ENCODE measurements around the gene GLIPR1L1.

GLIPR1L1 gene

GRCh38 chr12:75361408-75361807 is 26.9 kb downstream of the GLIPR1L1 start:
- Histone ChIP-seq H3K9me2 (replicated peaks; ENCODE audit: low read depth, low read length) (no peaks in the 10 kb centered on the region), H3K4me2 (ENCODE audit: low read depth, low read length, poor library complexity, severe bottlenecking) (no peak overlapping the region), H3K27me3 (ENCODE audit: insufficient read depth, low read length, poor library complexity, severe bottlenecking) (no peaks in the 10 kb centered on the region), H3K36me3 (ENCODE audit: insufficient read depth, low read length) (no peaks in the 10 kb centered on the region), H3K9ac (ENCODE audit: low read depth, low read length, poor library complexity, severe bottlenecking) (no peak overlapping the region), H4K20me1 (ENCODE audit: insufficient read depth, low read length, poor library complexity, severe bottlenecking) (no peaks in the 10 kb centered on the region), H3K4me3 (ENCODE audit: low read length, poor library complexity, severe bottlenecking) (no peak overlapping the region), H3K9me3 (ENCODE audit: insufficient read depth, low read depth, low read length) (no peaks in the 10 kb centered on the region), H3K79me2 (ENCODE audit: insufficient read depth, low read length) (no peaks in the 10 kb centered on the region), H2AFZ (ENCODE audit: low read length) (no peak overlapping the region), H3K4me1 (ENCODE audit: insufficient read depth, low read length, poor library complexity, severe bottlenecking) (no peaks in the 10 kb centered on the region), H3F3A (ENCODE audit: low read depth) (no peaks in the 10 kb centered on the region)
- TF ChIP-seq, protein P1, sequence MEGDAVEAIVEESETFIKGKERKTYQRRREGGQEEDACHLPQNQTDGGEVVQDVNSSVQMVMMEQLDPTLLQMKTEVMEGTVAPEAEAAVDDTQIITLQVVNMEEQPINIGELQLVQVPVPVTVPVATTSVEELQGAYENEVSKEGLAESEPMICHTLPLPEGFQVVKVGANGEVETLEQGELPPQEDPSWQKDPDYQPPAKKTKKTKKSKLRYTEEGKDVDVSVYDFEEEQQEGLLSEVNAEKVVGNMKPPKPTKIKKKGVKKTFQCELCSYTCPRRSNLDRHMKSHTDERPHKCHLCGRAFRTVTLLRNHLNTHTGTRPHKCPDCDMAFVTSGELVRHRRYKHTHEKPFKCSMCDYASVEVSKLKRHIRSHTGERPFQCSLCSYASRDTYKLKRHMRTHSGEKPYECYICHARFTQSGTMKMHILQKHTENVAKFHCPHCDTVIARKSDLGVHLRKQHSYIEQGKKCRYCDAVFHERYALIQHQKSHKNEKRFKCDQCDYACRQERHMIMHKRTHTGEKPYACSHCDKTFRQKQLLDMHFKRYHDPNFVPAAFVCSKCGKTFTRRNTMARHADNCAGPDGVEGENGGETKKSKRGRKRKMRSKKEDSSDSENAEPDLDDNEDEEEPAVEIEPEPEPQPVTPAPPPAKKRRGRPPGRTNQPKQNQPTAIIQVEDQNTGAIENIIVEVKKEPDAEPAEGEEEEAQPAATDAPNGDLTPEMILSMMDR (conservative IDR thresholded peaks at IDR 0.05; ENCODE audit: low read length), result no peak
- no peak for TF ChIP-seq EZH2phosphoT487 (IDR thresholded peaks at IDR 0.05; ENCODE audit: borderline replicate concordance)

DNA sequence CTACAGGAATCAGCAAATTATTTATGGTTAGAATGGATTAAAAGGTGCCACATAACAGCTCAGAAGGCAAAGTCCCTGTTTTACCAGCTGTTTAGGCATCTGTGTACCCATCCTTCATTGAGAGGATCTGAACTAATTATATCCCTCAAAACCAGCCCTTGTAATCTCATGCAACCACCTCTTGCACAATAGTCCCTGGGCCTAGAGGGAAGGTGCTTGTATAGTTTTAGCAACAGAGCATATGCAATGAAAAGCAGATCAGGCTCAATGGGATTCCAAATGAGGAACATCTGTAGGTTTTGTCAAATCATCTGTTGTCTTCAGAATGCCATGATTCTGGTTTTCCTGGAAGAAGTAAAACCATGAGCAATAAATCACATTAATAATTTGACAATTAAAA is 30.4 kb downstream of the GLIPR1L1 start:
- Histone ChIP-seq H3K36me3 (ENCODE audit: insufficient read depth, low read length) (no peaks in the 10 kb centered on the region), H3K9me2 (replicated peaks; ENCODE audit: low read depth, low read length) (no peaks in the 10 kb centered on the region), H3K9ac (ENCODE audit: low read depth, low read length, poor library complexity, severe bottlenecking) (no peak overlapping the region), H3K4me1 (ENCODE audit: insufficient read depth, low read length, poor library complexity, severe bottlenecking) (no peaks in the 10 kb centered on the region), H3K9me3 (ENCODE audit: insufficient read depth, low read depth, low read length) (no peaks in the 10 kb centered on the region), H3K79me2 (ENCODE audit: insufficient read depth, low read length) (no peaks in the 10 kb centered on the region), H3K4me3 (ENCODE audit: low read length, poor library complexity, severe bottlenecking) (no peak overlapping the region), H4K20me1 (ENCODE audit: insufficient read depth, low read length, poor library complexity, severe bottlenecking) (no peaks in the 10 kb centered on the region), H2AFZ (ENCODE audit: low read length) (no peak overlapping the region), H3F3A (ENCODE audit: low read depth) (no peaks in the 10 kb centered on the region), H3K27me3 (ENCODE audit: insufficient read depth, low read length, poor library complexity, severe bottlenecking) (no peaks in the 10 kb centered on the region), H3K4me2 (ENCODE audit: low read depth, low read length, poor library complexity, severe bottlenecking) (no peak overlapping the region)
- TF ChIP-seq EZH2phosphoT487 (IDR thresholded peaks at IDR 0.05; ENCODE audit: borderline replicate concordance), result no peak
- TF ChIP-seq, protein P1 (conservative IDR thresholded peaks at IDR 0.05; ENCODE audit: low read length), result no peak

GRCh38 chr12:75366629-75367028 is 32.2 kb downstream of the GLIPR1L1 start:
- H4K20me1 ChIP-seq (ENCODE audit: insufficient read depth, low read length, poor library complexity, severe bottlenecking), result no peaks in the 10 kb centered on the region
- no peak overlapping the region for H3K4me3 ChIP-seq (ENCODE audit: low read length, poor library complexity, severe bottlenecking)
- no peaks in the 10 kb centered on the region for H3K9me2 ChIP-seq (replicated peaks; ENCODE audit: low read depth, low read length)
- no peaks in the 10 kb centered on the region for H3K9me3 ChIP-seq (ENCODE audit: insufficient read depth, low read depth, low read length)
- no peak overlapping the region for H3K9ac ChIP-seq (ENCODE audit: low read depth, low read length, poor library complexity, severe bottlenecking)
- no peaks in the 10 kb centered on the region for H3K4me1 ChIP-seq (ENCODE audit: insufficient read depth, low read length, poor library complexity, severe bottlenecking)
- H2AFZ ChIP-seq (ENCODE audit: low read length), result no peak overlapping the region
- H3K4me2 ChIP-seq (ENCODE audit: low read depth, low read length, poor library complexity, severe bottlenecking), result no peak overlapping the region
- no peaks in the 10 kb centered on the region for H3K36me3 ChIP-seq (ENCODE audit: insufficient read depth, low read length)
- H3K27me3 ChIP-seq (ENCODE audit: insufficient read depth, low read length, poor library complexity, severe bottlenecking), result no peaks in the 10 kb centered on the region
- TF ChIP-seq, protein P1 (conservative IDR thresholded peaks at IDR 0.05; ENCODE audit: low read length), result no peak
- no peak for TF ChIP-seq EZH2phosphoT487 (IDR thresholded peaks at IDR 0.05; ENCODE audit: borderline replicate concordance)
- H3F3A ChIP-seq (ENCODE audit: low read depth), result no peaks in the 10 kb centered on the region
- no peaks in the 10 kb centered on the region for H3K79me2 ChIP-seq (ENCODE audit: insufficient read depth, low read length)

All from Loucy (cell line).